IMR-90 (cell line): ENCODE data around the gene UPK2. TPM values are rescaled to one million over a fixed set of nuclear protein-coding genes. Genes with fewer than 3 reads are reported as not detected.

Experiments used
- ATAC-seq: fragments of 200-7000 bp; cut with Tn5 transposase; 2 replicates; pipeline ENCODE4 v1.9.1; 2020; ENCODE audit warnings: low read depth, mild to moderate bottlenecking, moderate library complexity
- BruUV-seq: library from RNA; stranded (reverse); fragments of 400-500 nt; replicated peaks from 2 replicates; lab custom pipeline; 2021; lab: Mats Ljungman, UMichigan
- CTCF ChIA-PET: fragments of 300-600 bp; formaldehyde crosslinking; extraction: SDS; loops from one replicate; lab custom pipeline; 2021; ENCODE audit warnings: antibody characterized with exemption; lab: Yijun Ruan, JAX
- POLR2A ChIA-PET: fragments of 300-600 bp; sonication (Branson Sonifier 250); formaldehyde crosslinking; loops from one replicate; lab custom pipeline; 2022; ENCODE audit warnings: antibody characterized with exemption; ENCODE audit not compliant: unreplicated experiment; lab: Charles Lee
- DNase-seq: peaks from one replicate; pipeline ENCODE4 v3.0.0; 2013
- H2AFZ ChIP-seq: replicated peaks from 2 replicates; pipeline ENCODE3; 2013; ENCODE audit warnings: low read length, mild to moderate bottlenecking; ENCODE audit not compliant: poor library complexity
- H2AK5ac ChIP-seq: 2 replicates; pipeline ENCODE4 v1.6.1; 2013; ENCODE audit warnings: low read depth, low read length, inconsistent platforms
- H2AK9ac ChIP-seq: replicated peaks from 2 replicates; pipeline ENCODE3; 2013; ENCODE audit warnings: mild to moderate bottlenecking, low read depth, low read length, moderate library complexity; ENCODE audit not compliant: poor library complexity
- H2BK120ac ChIP-seq: 2 replicates; pipeline ENCODE4 v1.6.1; 2013; ENCODE audit warnings: low read depth, low read length, inconsistent platforms
- H2BK15ac ChIP-seq: 3 replicates; pipeline ENCODE4 v1.6.1; 2013; ENCODE audit warnings: low read depth, low read length, inconsistent platforms
- H2BK20ac ChIP-seq: 2 replicates; pipeline ENCODE4 v1.6.1; 2013; ENCODE audit warnings: low read depth, mild to moderate bottlenecking, inconsistent platforms, low read length, moderate library complexity
- H2BK5ac ChIP-seq: 2 replicates; pipeline ENCODE4 v1.6.1; 2013; ENCODE audit warnings: mild to moderate bottlenecking, low read depth, low read length, inconsistent platforms; ENCODE audit not compliant: poor library complexity, severe bottlenecking
- H3K14ac ChIP-seq: replicated peaks from 2 replicates; pipeline ENCODE4 v1.6.1; 2013; ENCODE audit warnings: low read depth, low read length, inconsistent platforms
- H3K18ac ChIP-seq: 2 replicates; pipeline ENCODE4 v1.6.1; 2013; ENCODE audit warnings: low read depth, low read length, control low read depth
- H3K23ac ChIP-seq: 2 replicates; pipeline ENCODE4 v1.6.1; 2013; ENCODE audit warnings: low read depth, low read length, inconsistent platforms
- H3K27ac ChIP-seq: 2 replicates; pipeline ENCODE4 v1.5.1; 2013; ENCODE audit warnings: mild to moderate bottlenecking, control low read depth, low read length; ENCODE audit not compliant: insufficient read depth
- H3K27me3 ChIP-seq: 2 replicates; pipeline ENCODE4 v1.6.1; 2013; ENCODE audit warnings: low read length; ENCODE audit not compliant: control insufficient read depth, insufficient read depth
- H3K36me3 ChIP-seq: 2 replicates; pipeline ENCODE4 v1.6.1; 2013; ENCODE audit warnings: low read length, mixed read lengths; ENCODE audit not compliant: control insufficient read depth, insufficient read depth
- H3K4ac ChIP-seq: 2 replicates; pipeline ENCODE4 v1.6.1; 2013; ENCODE audit warnings: low read depth, low read length, inconsistent platforms
- H3K4me1 ChIP-seq: 2 replicates; pipeline ENCODE4 v1.6.1; 2013; ENCODE audit warnings: low read length, mixed read lengths; ENCODE audit not compliant: control insufficient read depth, insufficient read depth
- H3K4me2 ChIP-seq: 2 replicates; pipeline ENCODE4 v1.6.1; 2013; ENCODE audit warnings: low read depth, mild to moderate bottlenecking, control low read depth, low read length, moderate library complexity
- H3K4me3 ChIP-seq: 2 replicates; pipeline ENCODE4 v1.5.1; 2013; ENCODE audit warnings: low read depth, mild to moderate bottlenecking, control low read depth, low read length, moderate library complexity; ENCODE audit not compliant: insufficient read depth
- H3K56ac ChIP-seq: 2 replicates; pipeline ENCODE4 v1.6.1; 2013; ENCODE audit warnings: low read length, inconsistent platforms; ENCODE audit not compliant: insufficient read depth; ENCODE audit errors: extremely low read depth
- H3K79me1 ChIP-seq, 2 experiments: 2 replicates each; pipeline ENCODE4 v1.6.1; 2013; ENCODE audit warnings: low read length in 2 of 2, inconsistent platforms in 1 of 2, low read depth in 1 of 2
- H3K9ac ChIP-seq: 2 replicates; pipeline ENCODE4 v1.6.1; 2013; ENCODE audit warnings: low read depth, low read length, control low read depth
- H3K9me1 ChIP-seq: 2 replicates; pipeline ENCODE4 v1.6.1; 2013; ENCODE audit warnings: low read length, inconsistent platforms; ENCODE audit not compliant: insufficient read depth
- H3K9me3 ChIP-seq: 2 replicates; pipeline ENCODE4 v1.6.1; 2013; ENCODE audit warnings: low read length; ENCODE audit not compliant: control insufficient read depth, insufficient read depth
- H4K20me1 ChIP-seq: 2 replicates; pipeline ENCODE4 v1.6.1; 2013; ENCODE audit warnings: low read length, inconsistent platforms; ENCODE audit not compliant: insufficient read depth
- H4K5ac ChIP-seq: 2 replicates; pipeline ENCODE4 v1.6.1; 2013; ENCODE audit warnings: mild to moderate bottlenecking, low read depth, low read length, control low read depth
- H4K8ac ChIP-seq, 2 experiments: 2 replicates each; pipeline ENCODE4 v1.6.1; 2013; ENCODE audit warnings: low read depth in 2 of 2, low read length in 2 of 2, control low read depth in 1 of 2, inconsistent platforms in 1 of 2
- H4K91ac ChIP-seq: 2 replicates; pipeline ENCODE4 v1.6.1; 2013; ENCODE audit warnings: low read depth, low read length, inconsistent platforms; ENCODE audit not compliant: insufficient read depth
- BHLHE40 ChIP-seq: fragments of 150-350 bp; IDR thresholded peaks from 2 replicates; pipeline ENCODE4 v1.6.1; 2016; ENCODE audit warnings: mild to moderate bottlenecking, low read depth, low read length
- FOS ChIP-seq: fragments of 150-350 bp; IDR thresholded peaks from 2 replicates; pipeline ENCODE4 v1.6.1; 2016; ENCODE audit warnings: low read depth, low read length
- RAD21 ChIP-seq: IDR thresholded peaks from 2 replicates; pipeline ENCODE4 v1.6.1; 2012; ENCODE audit warnings: low read length, improper control_type of control experiment
- RFX5 ChIP-seq: IDR thresholded peaks from 2 replicates; pipeline ENCODE4 v1.8.0; 2012; ENCODE audit warnings: low read depth, mild to moderate bottlenecking, low read length, moderate library complexity
- SMC3 ChIP-seq: fragments of 150-350 bp; IDR thresholded peaks from 2 replicates; pipeline ENCODE4 v1.6.1; 2016; ENCODE audit warnings: low read depth, mild to moderate bottlenecking, antibody characterized with exemption, low read length, moderate library complexity
- WGBS, 2 experiments: methylation state at CpG; one replicate each; pipeline versions ENCODE4 v1.1.5 to v1.1.7; 2013; ENCODE audit warnings: missing lambda C conversion rate in 2 of 2; ENCODE audit not compliant: insufficient read length in 1 of 2; ENCODE audit errors: extremely low coverage in 2 of 2; 5-methylcytosine and 5-hydroxymethylcytosine counted together
- dilution Hi-C: fragments of 300-500 bp; cut with HindIII; formaldehyde crosslinking; loops from one replicate; pipeline ENCODE4 v1.14.3; 2018; ENCODE audit warnings: low sequenced_read_pairs; ENCODE audit not compliant: unreplicated experiment
- in situ Hi-C: fragments of 300-500 bp; cut with MboI; formaldehyde crosslinking; loops from 3 replicates; pipeline ENCODE4 v1.14.3; 2019; ENCODE audit warnings: low sequenced_read_pairs, inconsistent platforms, mixed read lengths
- intact Hi-C: fragments of 100-400 bp; cut with micrococcal nuclease; formaldehyde crosslinking; loops from 2 replicates; pipeline ENCODE4 v1.10.0; 2022
- polyA plus RNA-seq, 3 experiments: library from polyadenylated mRNA; depleted of rRNA; stranded (reverse); fragments of >200 nt; gene quantifications; 2 replicates each; pipeline ENCODE4 v1.2.3, GENCODE V29; 2012; ENCODE audit warnings: low replicate concordance in 1 of 3
- total RNA-seq: library from RNA; depleted of rRNA; stranded (reverse); fragments of >200 nt; gene quantifications from 2 replicates; pipeline ENCODE4 v1.2.3, GENCODE V29; 2012

The UPK2 gene
- total and polyA plus RNA-seq, 2 of the 4 experiments (the other 2 are of a cell fraction) = 0.26 TPM; not detected in 1

- TF ChIP-seq BHLHE40 = no peak
- no peak for TF ChIP-seq FOS
- no peak for TF ChIP-seq RAD21
Measured at GRCh38 chr11:118957968-118958367, 1.9 kb downstream of the UPK2 start (continued).

DNA sequence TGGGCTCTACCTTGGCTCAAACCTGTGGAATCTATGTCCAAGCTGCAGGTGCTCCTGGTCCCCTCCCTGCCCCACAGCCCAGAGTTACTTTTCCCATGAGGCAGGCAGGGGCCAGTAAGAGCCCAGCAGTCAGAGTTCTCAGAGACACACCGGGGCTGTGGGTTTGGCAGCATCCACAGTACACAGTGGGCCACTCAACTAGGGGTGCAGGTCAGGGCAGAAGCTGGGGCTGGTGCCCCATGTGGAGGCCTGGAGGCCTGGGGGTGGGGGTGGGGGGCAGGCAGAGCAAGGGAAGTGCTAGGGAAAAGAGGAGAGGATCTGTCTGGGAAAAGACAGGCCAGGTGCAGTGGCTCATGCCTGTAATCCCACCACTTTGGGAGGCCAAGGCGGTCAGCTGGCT, 2.5 kb downstream of the UPK2 start:
- POLR2A ChIA-PET = no interaction called here

More for the DNA sequence above, 2.5 kb downstream of the UPK2 start:
- Histone ChIP-seq H3K56ac (no peak overlapping the region), H3K18ac (no peak overlapping the region), H2AK5ac (no peak overlapping the region), H3K9ac (no peak overlapping the region), H2AK9ac (no peak overlapping the region), H3K27me3 (peaks cover 42% of the 10 kb centered on the region), H2BK20ac (no peak overlapping the region), H4K8ac (no peak overlapping the region), H4K20me1 (no peaks in the 10 kb centered on the region), H3K79me1 (no peaks in the 10 kb centered on the region), H3K36me3 (no peaks in the 10 kb centered on the region), H3K9me1 (no peaks in the 10 kb centered on the region), H3K23ac (no peak overlapping the region), H2BK5ac (no peak overlapping the region), H2BK120ac (no peak overlapping the region), H3K9me3 (no peaks in the 10 kb centered on the region), H3K27ac (no peak overlapping the region), H2BK15ac (no peak overlapping the region), H4K5ac (no peak overlapping the region), H3K4me1 (no peaks in the 10 kb centered on the region), H4K91ac (no peak overlapping the region), H3K4ac (no peak overlapping the region), H3K4me2 (no peak overlapping the region), H3K14ac (no peak overlapping the region), H3K4me3 (no peak overlapping the region), H2AFZ (no peak overlapping the region)
- DNase-seq (no peak), ATAC-seq (no peak)
- in situ Hi-C loops (loop anchor here (5.0 kb wide), 1 partner anchor 266 kb away; no protein-coding TSS in a partner anchor), dilution Hi-C loops (no loop called here), intact Hi-C loops (no loop called here)
- no peak for TF ChIP-seq RFX5
- TF ChIP-seq SMC3 = no peak
- TF ChIP-seq RAD21 = no peak
- CTCF ChIA-PET = interaction anchor here (0.6 to 2.1 kb wide), 2 partner anchors 16 to 269 kb away, joined by 3 to 6 read pairs; no protein-coding TSS in a partner anchor
- no TSS peak for BruUV-seq
- 67% methylated on average over 1 of the region's 2 CpGs; no CpG with 5 or more reads in 1 of the 2 experiments for WGBS, 2 experiments
